ENCODE results near the gene TRAM2. TPM values are rescaled to one million over a fixed set of nuclear protein-coding genes. Genes with fewer than 3 reads are reported as not detected.

TRAM2 gene
- total RNA-seq, 1 experiment from 2014 or later: 21.3 TPM

GRCh38 chr6:52571099-52571755, 5.6 kb downstream of the TRAM2 start:
- Histone ChIP-seq H3K4me2 (ENCODE audit: low read length) (no peak overlapping the region), H3K9me2 (ENCODE audit: insufficient read depth) (0 out of 2 replicates have a peak, but pooled peaks cover 3% of the 10 kb centered on the region), H3K9me3 (ENCODE audit: control insufficient read depth in 1 of 2, insufficient read depth in 1 of 2, low read depth in 1 of 2, low read length in 2 of 2) (no peaks in the 10 kb centered on the region), H3K4me3 (replicated peaks in 1 of 2; ENCODE audit: low read depth in 1 of 2, low read length in 2 of 2) (no peak overlapping the region), H3K27ac (ENCODE audit: low read depth, low read length) (no peak overlapping the region), H3K9ac (ENCODE audit: low read length) (no peak overlapping the region), H3K27me3 (ENCODE audit: insufficient read depth, low read length) (no peaks in the 10 kb centered on the region), H3K4me1 (ENCODE audit: control insufficient read depth in 1 of 2, insufficient read depth in 2 of 2, low read length in 2 of 2) (peaks cover 7 to 27% of the 10 kb centered on the region in 2 experiments; a peak in 2 of 4 replicates), H4K20me1 (ENCODE audit: insufficient read depth) (no peaks in the 10 kb centered on the region), H3K79me2 (ENCODE audit: insufficient read depth, low read length) (peaks cover 91% of the 10 kb centered on the region), H3K36me3 (ENCODE audit: control insufficient read depth in 1 of 2, insufficient read depth in 2 of 2, low read length in 2 of 2) (no peaks in the 10 kb centered on the region), H2AFZ (ENCODE audit: low read depth, low read length, poor library complexity, severe bottlenecking) (no peak overlapping the region)
- no peak for DNase-seq (ENCODE audit: low read depth, low spot score)
- TF ChIP-seq CBX3 (IDR thresholded peaks at IDR 0.05; ENCODE audit: low read depth) (no peak), REST (IDR thresholded peaks at IDR 0.05; ENCODE audit: low read depth) (no peak), RAD21 (IDR thresholded peaks at IDR 0.05; ENCODE audit: low read depth) (no peak), EGR1 (IDR thresholded peaks at IDR 0.05; ENCODE audit: low read depth) (no peak), POLR2AphosphoS5 (IDR thresholded peaks at IDR 0.05; ENCODE audit: low read depth, low read length) (no peak), SRF (IDR thresholded peaks at IDR 0.05; ENCODE audit: low read depth) (no peak), ATF3 (IDR thresholded peaks at IDR 0.05) (no peak), SIN3A (IDR thresholded peaks at IDR 0.05; ENCODE audit: low read depth) (no peak), MAX (IDR thresholded peaks at IDR 0.05) (no peak), ZBTB33 (IDR thresholded peaks at IDR 0.05; ENCODE audit: extremely low read depth, insufficient replicate concordance, low read length) (no peak), ZNF274 (IDR thresholded peaks at IDR 0.05; ENCODE audit: low read depth, low read length) (no peak)
- RAD21 ChIA-PET (ENCODE audit: low non-redundant PET in 1 of 2, low total read pairs in 2 of 2, uncharacterized antibody in 2 of 2, unreplicated experiment in 2 of 2): no interaction called here
- ATAC-seq: no peak
- intact Hi-C loops (cut with micrococcal nuclease): no loop called here
- POLR2A ChIA-PET: no interaction called here
- no TSS peak for BruUV-seq (replicated peaks)
- CTCF ChIA-PET: no interaction called here
